ENCODE results near the gene INPP5A.

The INPP5A gene

DNA sequence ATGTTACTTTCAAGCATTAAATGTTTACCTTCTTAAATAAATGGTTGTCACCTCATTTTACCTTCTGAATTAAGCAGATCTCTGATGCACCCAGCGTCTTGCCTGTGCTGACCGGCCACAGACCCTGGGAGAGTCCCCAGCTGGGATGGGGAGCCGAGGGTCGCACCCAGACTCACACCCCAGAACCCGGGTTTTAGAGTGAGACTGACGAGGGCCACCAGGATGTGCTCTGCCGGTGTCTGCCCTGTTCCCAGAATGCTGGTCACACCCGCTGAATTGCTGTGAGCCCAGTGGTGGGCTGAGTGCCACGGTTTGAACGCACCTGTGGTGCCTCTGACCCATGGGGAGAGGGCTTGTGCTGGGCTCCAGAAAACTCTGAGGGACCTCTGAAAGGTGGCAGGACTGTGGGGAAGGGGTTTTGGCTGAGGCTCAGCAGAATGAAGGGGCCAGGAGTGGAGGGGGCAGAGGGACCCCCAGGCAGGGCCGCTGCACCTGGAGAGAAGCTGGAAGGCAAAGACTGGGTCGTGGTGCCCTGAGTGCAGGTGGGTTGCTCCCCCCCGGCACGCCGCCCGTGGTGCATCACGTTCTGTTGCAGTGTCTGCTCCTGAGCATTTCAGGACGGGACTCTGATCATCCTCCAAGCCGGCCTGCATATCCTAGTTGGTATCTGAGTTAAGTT lies 39.2 kb downstream of the INPP5A start:
- H3K4me1 ChIP-seq (ENCODE audit: insufficient read depth, low read length), result peaks cover 19% of the 10 kb centered on the region
- H3K27me3 ChIP-seq (ENCODE audit: insufficient read depth, low read length), result no peaks in the 10 kb centered on the region
- WGBS, result 88% methylated on average over 19 of the region's 19 CpGs
- H3K9me3 ChIP-seq (ENCODE audit: insufficient read depth, low read depth, low read length), result no peaks in the 10 kb centered on the region
- H3K36me3 ChIP-seq (ENCODE audit: insufficient read depth, low read length), result no peaks in the 10 kb centered on the region
- H3K27ac ChIP-seq (ENCODE audit: low read depth, low read length), result no peak overlapping the region
- no peak overlapping the region for H3K9ac ChIP-seq (ENCODE audit: low read depth, low read length)
- H3K4me3 ChIP-seq (ENCODE audit: low read length), result no peak overlapping the region

DNA sequence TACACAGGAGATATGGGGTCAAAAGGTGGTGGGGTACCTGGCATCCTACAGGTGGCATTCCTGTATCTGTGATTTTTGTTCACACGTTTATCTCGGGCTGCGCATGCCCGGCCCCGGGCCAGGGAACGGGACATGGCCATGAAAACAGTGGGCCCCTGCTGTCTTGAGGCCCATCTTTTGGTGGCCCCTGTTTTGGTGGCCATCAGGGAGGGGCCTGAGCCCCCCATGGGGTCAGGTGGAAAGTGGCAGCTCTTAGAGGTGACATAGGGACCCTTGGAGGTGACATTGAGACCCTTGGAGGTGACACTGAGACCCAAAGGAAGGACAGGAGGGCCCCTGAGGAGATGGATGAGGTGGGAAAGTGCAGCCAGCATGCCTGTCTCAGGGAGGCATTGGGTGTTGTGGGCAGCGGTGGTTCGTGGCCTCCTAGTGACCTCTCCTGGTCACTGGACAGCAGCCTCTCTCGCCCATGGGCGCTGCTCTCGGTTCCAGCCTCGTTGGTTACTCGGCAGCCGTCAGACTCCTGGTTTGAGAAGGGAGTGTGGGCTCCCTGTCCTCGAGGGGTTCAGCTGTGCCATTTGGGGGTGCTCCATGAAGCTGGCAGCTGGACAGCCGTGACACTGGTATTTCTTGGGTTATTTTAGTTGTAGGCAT lies 39.9 kb downstream of the INPP5A start:
- Histone ChIP-seq H3K4me1 (ENCODE audit: insufficient read depth, low read length) (peaks cover 17% of the 10 kb centered on the region), H3K36me3 (ENCODE audit: insufficient read depth, low read length) (no peaks in the 10 kb centered on the region), H3K27me3 (ENCODE audit: insufficient read depth, low read length) (no peaks in the 10 kb centered on the region), H3K4me3 (ENCODE audit: low read length) (no peak overlapping the region), H3K9ac (ENCODE audit: low read depth, low read length) (no peak overlapping the region), H3K27ac (ENCODE audit: low read depth, low read length) (no peak overlapping the region), H3K9me3 (ENCODE audit: insufficient read depth, low read depth, low read length) (no peaks in the 10 kb centered on the region)
- 91% methylated on average over 16 of the region's 16 CpGs for WGBS

DNA sequence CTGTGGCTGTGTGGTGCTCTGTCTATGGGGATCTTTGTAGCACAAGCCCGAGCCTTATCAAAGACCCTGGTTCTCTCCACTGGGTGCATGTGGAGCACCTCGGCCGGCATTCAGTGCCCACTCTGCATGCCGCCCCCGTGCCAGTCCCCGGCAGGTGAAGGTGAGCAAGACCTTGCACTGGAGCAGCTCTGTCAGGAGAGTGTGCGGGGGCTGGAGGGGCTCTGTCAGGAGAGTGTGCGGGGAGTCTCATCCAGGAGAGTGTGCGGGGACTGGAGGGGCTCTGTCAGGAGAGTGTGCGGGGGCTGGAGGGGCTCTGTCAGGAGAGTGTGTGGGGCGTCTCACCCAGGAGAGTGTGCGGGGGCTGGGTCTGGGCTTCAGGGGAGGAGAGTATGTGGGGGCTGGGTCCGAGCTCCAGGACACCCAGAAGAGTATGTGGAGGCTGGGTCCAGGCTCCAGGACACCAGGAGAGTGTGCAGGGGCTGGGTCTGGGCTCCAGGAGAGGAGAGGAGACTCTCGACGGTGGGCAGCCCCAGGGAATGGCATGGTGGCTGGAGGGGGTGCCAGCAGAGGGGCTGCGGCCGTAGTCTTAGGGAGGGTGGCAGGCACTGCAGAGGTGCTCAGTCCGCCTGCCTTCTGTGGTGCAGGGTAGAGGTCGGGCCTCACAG lies 40.8 kb downstream of the INPP5A start:
- H3K9ac ChIP-seq (ENCODE audit: low read depth, low read length), result no peak overlapping the region
- no peaks in the 10 kb centered on the region for H3K27me3 ChIP-seq (ENCODE audit: insufficient read depth, low read length)
- WGBS, result 85% methylated on average over 19 of the region's 19 CpGs
- no peaks in the 10 kb centered on the region for H3K9me3 ChIP-seq (ENCODE audit: insufficient read depth, low read depth, low read length)
- no peak overlapping the region for H3K27ac ChIP-seq (ENCODE audit: low read depth, low read length)
- H3K4me3 ChIP-seq (ENCODE audit: low read length), result no peak overlapping the region
- no peaks in the 10 kb centered on the region for H3K36me3 ChIP-seq (ENCODE audit: insufficient read depth, low read length)
- H3K4me1 ChIP-seq (ENCODE audit: insufficient read depth, low read length), result peaks cover 13% of the 10 kb centered on the region

DNA sequence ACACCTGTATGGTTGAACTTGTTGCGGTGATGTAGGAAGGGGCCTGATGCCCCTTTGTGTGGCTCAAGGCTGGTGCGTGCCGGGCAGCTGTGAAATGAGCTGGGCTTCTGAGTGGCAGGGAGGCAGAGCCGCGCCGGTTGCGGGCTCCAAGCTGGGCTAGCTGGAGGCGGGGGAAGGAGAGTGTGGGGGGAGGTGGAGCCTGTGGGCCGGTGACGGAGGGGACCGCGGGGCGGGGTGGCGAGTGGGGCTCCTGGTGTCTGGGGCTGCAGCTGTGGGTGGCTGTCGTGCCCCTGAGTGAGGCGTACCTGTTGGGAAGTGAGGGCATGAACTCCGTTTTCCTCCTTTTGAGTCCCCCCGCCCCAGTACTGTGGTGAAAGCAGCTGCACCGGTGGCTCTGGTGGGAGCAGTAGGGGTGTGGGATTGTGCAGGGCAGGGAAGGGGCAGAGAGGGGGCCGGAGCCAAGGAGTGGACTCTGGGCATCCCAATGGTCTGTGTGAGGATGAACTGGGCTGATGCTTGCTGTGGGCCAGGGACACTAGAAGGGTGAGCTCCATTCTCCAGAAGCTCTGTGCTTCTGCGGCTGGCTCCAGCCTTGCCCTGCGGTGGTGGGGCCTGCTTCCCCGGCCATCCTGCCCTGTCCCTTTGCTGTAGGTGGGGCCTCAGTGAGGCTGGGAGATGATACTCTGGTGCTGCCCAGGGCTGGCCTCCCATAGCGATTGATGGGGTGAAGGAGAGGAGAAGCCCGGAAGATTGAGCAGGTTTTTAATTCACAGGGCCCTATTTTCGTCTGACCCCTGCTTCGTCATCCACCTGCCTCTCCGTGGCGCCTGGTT lies 41.7 kb downstream of the INPP5A start:
- H3K36me3 ChIP-seq (ENCODE audit: insufficient read depth, low read length), result no peaks in the 10 kb centered on the region
- H3K9me3 ChIP-seq (ENCODE audit: insufficient read depth, low read depth, low read length), result no peaks in the 10 kb centered on the region
- H3K4me3 ChIP-seq (ENCODE audit: low read length), result no peak overlapping the region
- H3K27ac ChIP-seq (ENCODE audit: low read depth, low read length), result no peak overlapping the region
- H3K27me3 ChIP-seq (ENCODE audit: insufficient read depth, low read length), result no peaks in the 10 kb centered on the region
- peaks cover 12% of the 10 kb centered on the region for H3K4me1 ChIP-seq (ENCODE audit: insufficient read depth, low read length)
- no peak overlapping the region for H3K9ac ChIP-seq (ENCODE audit: low read depth, low read length)
- WGBS, result 70% methylated on average over 29 of the region's 29 CpGs

DNA sequence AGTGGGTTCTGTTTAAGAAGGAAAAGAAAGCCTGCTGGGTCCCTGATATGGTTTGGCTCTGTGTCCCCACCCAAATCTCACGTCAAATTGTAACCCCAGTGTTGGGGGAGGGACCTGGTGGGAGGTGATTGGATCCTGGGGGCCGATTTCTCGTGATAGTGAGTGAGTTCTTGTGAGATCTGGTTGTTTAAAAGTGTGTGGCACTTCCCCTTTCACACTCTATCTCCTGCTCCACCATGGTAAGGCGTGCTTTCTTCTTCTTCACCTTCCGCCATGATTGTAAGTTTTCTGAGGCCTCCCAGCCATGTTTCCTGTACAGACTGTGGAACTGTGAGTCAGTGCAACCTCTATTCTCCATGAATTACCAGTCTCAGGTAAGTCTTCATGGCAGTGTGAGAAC lies 42.6 kb downstream of the INPP5A start:
- peaks cover 6% of the 10 kb centered on the region for H3K4me1 ChIP-seq (ENCODE audit: insufficient read depth, low read length)
- no peaks in the 10 kb centered on the region for H3K36me3 ChIP-seq (ENCODE audit: insufficient read depth, low read length)
- no peak overlapping the region for H3K9ac ChIP-seq (ENCODE audit: low read depth, low read length)
- 86% methylated on average over 3 of the region's 5 CpGs for WGBS
- no peak overlapping the region for H3K27ac ChIP-seq (ENCODE audit: low read depth, low read length)
- H3K9me3 ChIP-seq (ENCODE audit: insufficient read depth, low read depth, low read length), result no peaks in the 10 kb centered on the region
- H3K4me3 ChIP-seq (ENCODE audit: low read length), result no peak overlapping the region
- no peaks in the 10 kb centered on the region for H3K27me3 ChIP-seq (ENCODE audit: insufficient read depth, low read length)

DNA sequence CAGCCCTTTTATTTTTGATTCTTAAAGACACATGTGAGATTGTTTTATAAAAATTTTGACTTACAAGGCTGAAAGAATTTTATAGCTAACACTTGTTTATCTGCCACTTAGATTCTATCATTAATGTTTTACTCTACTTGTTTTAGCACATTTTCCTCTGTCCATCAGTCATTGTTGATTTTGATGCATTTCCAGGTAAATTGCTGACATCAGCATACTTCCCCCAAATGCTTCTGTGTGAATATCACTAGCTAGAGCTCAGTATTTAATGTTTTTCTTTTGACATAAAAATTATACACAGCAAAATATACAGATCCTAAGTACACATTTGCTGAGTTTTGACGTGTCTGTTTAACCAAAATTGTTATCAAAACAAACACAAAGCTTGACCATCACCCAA lies 43.0 kb downstream of the INPP5A start:
- Histone ChIP-seq H3K4me1 (ENCODE audit: insufficient read depth, low read length) (peaks cover 4% of the 10 kb centered on the region), H3K27me3 (ENCODE audit: insufficient read depth, low read length) (no peaks in the 10 kb centered on the region), H3K9ac (ENCODE audit: low read depth, low read length) (no peak overlapping the region), H3K36me3 (ENCODE audit: insufficient read depth, low read length) (no peaks in the 10 kb centered on the region), H3K9me3 (ENCODE audit: insufficient read depth, low read depth, low read length) (no peaks in the 10 kb centered on the region), H3K27ac (ENCODE audit: low read depth, low read length) (no peak overlapping the region), H3K4me3 (ENCODE audit: low read length) (no peak overlapping the region)
- 97% methylated on average over 1 of the region's 1 CpG for WGBS

DNA sequence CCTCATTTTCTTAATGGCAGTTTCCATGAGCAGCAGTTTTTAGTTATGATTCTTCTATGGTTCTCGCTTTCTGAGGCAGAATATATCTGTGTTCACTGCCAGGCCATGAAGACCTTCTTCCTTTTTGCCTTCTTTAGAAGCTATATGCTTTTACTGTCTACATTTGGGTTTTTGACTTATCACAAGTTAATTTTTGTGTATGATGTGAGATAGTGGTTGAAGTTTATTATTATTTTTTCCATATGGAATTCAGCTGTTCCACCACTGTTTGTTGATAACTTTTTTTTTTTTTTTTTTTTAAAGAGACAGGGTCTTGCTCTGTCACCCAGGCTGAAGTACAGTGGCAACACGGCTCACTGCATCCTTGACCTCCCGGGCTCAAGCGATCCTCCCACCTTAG lies 44.5 kb downstream of the INPP5A start:
- no peaks in the 10 kb centered on the region for H3K36me3 ChIP-seq (ENCODE audit: insufficient read depth, low read length)
- H3K9ac ChIP-seq (ENCODE audit: low read depth, low read length), result no peak overlapping the region
- no peaks in the 10 kb centered on the region for H3K9me3 ChIP-seq (ENCODE audit: insufficient read depth, low read depth, low read length)
- peaks cover 4% of the 10 kb centered on the region for H3K4me1 ChIP-seq (ENCODE audit: insufficient read depth, low read length)
- no peak overlapping the region for H3K27ac ChIP-seq (ENCODE audit: low read depth, low read length)
- no peak overlapping the region for H3K4me3 ChIP-seq (ENCODE audit: low read length)
- WGBS, result 92% methylated on average over 4 of the region's 4 CpGs
- no peaks in the 10 kb centered on the region for H3K27me3 ChIP-seq (ENCODE audit: insufficient read depth, low read length)

DNA sequence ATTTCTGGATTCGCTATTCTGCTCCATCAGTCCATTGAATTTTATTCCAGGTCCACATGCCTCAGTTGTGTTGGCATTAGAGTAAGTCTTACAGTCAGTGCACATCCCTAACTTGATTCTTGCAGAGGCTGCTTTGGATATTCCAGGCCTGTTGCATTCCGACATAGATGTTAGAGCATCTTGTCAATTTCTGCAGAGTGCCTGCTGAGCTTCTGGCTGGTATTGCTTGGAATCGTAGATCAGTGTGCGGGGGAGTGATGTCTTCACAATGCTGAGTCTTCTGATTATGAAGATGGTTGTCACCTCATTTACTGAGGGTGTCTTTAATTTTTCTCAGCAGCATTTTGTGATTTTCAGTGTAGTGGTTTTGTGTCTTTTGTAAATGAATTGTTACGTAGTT lies 45.2 kb downstream of the INPP5A start:
- no peak overlapping the region for H3K4me3 ChIP-seq (ENCODE audit: low read length)
- H3K36me3 ChIP-seq (ENCODE audit: insufficient read depth, low read length), result no peaks in the 10 kb centered on the region
- H3K27me3 ChIP-seq (ENCODE audit: insufficient read depth, low read length), result no peaks in the 10 kb centered on the region
- no peaks in the 10 kb centered on the region for H3K9me3 ChIP-seq (ENCODE audit: insufficient read depth, low read depth, low read length)
- H3K4me1 ChIP-seq (ENCODE audit: insufficient read depth, low read length), result peaks cover 4% of the 10 kb centered on the region
- H3K27ac ChIP-seq (ENCODE audit: low read depth, low read length), result no peak overlapping the region
- 95% methylated on average over 5 of the region's 5 CpGs for WGBS
- no peak overlapping the region for H3K9ac ChIP-seq (ENCODE audit: low read depth, low read length)

DNA sequence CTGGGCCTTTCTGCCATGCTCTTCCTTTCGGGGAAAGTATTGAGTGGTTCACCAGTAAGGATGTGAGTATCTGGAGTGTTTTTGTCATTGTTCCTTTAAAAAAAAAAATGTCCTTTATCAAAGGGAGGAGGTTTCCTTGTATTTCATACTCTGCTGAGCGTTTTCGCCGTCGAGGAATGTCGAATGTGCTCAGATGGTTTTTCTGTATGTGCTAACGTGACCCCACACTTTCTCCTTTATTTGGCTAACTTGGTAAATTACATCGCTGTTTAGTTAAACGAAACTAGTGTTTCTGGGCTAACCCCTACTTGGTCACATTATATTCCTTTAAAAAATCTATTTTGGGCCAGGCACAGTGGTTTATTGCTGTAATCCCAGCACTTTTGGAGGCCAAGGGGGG lies 45.9 kb downstream of the INPP5A start:
- Histone ChIP-seq H3K27me3 (ENCODE audit: insufficient read depth, low read length) (no peaks in the 10 kb centered on the region), H3K4me1 (ENCODE audit: insufficient read depth, low read length) (peaks cover 4% of the 10 kb centered on the region), H3K27ac (ENCODE audit: low read depth, low read length) (no peak overlapping the region), H3K36me3 (ENCODE audit: insufficient read depth, low read length) (no peaks in the 10 kb centered on the region), H3K4me3 (ENCODE audit: low read length) (no peak overlapping the region), H3K9me3 (ENCODE audit: insufficient read depth, low read depth, low read length) (no peaks in the 10 kb centered on the region), H3K9ac (ENCODE audit: low read depth, low read length) (no peak overlapping the region)
- 83% methylated on average over 9 of the region's 9 CpGs for WGBS

DNA sequence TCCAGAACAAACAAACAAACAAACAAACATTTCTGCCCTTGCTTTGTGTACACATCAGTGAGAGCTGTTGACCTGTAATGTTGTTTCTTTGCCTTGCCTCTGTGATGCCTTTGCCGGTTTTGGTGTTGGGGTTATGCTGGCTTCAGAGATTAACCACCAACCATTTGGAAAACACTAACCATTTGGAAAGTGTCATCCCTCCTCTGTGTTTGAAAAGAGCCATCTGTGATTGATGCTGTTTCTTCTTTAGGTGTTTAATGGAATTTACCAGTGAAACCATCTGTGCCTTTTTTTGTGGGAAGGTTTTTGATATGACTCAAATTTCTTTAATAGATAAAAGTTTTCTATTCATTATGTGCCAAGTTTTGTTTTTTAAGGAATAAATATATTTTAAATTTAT lies 46.5 kb downstream of the INPP5A start:
- Histone ChIP-seq H3K4me1 (ENCODE audit: insufficient read depth, low read length) (no peaks in the 10 kb centered on the region), H3K36me3 (ENCODE audit: insufficient read depth, low read length) (no peaks in the 10 kb centered on the region), H3K27me3 (ENCODE audit: insufficient read depth, low read length) (no peaks in the 10 kb centered on the region), H3K9ac (ENCODE audit: low read depth, low read length) (no peak overlapping the region), H3K9me3 (ENCODE audit: insufficient read depth, low read depth, low read length) (no peaks in the 10 kb centered on the region), H3K27ac (ENCODE audit: low read depth, low read length) (no peak overlapping the region), H3K4me3 (ENCODE audit: low read length) (no peak overlapping the region)
- no CpG with 5 or more reads among the region's 1 CpG for WGBS

All from HUES64 (cell line).